ENCODE results near the gene ADGRV1.
"Not testable (repeated sequence)": the region's sequence is repeated elsewhere in the genome, so short reads cannot be mapped to it uniquely, and the experiment has no call there.

ADGRV1 gene

DNA sequence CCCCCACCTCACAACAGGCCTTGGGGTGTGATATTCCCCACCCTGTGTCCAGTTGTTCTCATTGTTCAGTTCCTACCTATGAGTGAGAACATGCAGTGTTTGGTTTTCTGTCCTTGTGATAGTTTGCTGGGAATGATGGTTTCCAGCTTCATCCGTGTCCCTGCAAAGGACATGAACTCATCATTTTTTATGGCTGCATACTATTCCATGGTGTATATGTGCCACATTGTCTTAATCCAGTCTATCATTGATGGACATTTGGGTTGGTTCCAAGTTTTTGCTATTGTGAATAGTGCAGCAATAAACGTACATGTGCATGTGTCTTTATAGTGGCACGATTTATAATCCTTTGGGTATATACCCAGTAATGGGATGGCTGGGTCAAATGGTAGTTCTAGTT is 41.7 kb downstream of the ADGRV1 start:
- not testable (repeated sequence) for DNase-seq (ENCODE audit: low read depth)

GRCh38 chr5:90601468-90601867 is 42.9 kb downstream of the ADGRV1 start:
- DNase-seq (ENCODE audit: low read depth) = no peak

GRCh38 chr5:90602681-90603080 is 44.1 kb downstream of the ADGRV1 start:
- DNase-seq (ENCODE audit: low read depth) = no peak

GRCh38 chr5:90606539-90606938 is 47.9 kb downstream of the ADGRV1 start:
- DNase-seq (ENCODE audit: low read depth) = no peak

DNA sequence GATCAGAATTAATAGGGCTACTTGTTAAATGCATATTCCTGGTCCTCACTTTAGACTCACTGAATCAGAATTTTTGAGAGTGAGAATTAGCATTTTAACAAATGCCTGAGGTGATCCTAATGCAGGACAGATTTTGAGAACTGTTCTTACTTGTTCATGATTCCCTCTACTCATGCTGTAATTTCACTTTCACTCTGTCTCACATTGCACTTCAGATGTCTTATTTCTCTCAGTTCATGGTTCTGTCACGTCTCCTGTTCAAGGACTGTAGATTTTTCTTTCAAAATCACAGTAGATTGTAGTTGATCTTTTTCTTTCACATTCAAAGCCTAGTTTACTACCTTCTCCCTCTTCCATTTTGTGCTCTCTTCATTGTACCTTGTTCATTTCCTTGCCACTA is 54.3 kb downstream of the ADGRV1 start:
- DNase-seq (ENCODE audit: low read depth) = no peak

DNA sequence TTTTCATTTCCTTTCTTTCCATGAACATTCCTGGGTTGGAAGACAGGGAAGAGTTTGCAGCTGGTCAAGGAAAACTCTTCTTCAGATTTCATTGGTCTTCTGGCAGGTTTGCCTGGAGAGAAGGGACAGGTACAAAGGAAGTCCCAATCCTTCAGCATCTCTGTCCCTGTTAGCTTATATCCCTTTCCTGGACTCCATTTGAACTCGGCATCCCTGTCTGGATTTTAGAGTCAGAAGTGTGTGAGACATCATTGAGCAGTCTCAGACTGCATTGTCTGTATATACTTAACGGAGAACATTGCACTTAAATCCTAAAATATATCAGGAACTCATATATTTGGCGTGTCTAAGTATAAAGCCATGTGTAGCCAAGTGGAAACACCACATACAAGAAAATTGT is 54.9 kb downstream of the ADGRV1 start:
- DNase-seq (ENCODE audit: low read depth) = no peak

DNA sequence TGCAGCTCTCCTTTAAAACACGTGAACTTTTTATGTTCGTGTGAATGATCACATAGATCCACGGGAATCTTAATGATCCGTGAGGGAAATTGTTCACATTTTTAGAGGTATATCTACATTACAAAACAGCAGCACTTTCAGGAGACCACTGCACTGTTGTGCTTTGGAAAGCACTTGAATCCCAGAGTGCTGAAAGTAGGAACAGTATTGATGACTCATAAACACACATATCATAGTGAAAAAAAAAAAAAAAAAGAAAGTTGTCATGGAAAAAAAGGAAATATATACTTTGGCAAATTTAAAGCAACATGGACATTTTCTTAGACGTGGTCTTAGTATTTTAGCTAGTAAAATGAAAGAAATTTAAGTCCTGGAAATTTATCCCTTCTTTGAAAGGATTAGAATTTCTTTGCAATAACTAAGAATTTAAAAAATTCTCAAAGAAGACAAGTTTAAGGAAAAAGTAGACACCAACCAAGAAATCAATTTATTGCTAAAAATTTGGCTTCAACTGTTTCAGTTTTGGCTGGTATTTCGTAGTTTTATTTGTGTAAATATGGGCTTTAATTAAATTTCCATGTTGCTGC is 55.4 kb downstream of the ADGRV1 start:
- DNase-seq (ENCODE audit: low read depth) = no peak

- no peak for DNase-seq (ENCODE audit: low read depth)
Measured at GRCh38 chr5:90615355-90615754, 56.8 kb downstream of the ADGRV1 start.

- no peak for DNase-seq (ENCODE audit: low read depth)
Measured at GRCh38 chr5:90618071-90618470, 59.5 kb downstream of the ADGRV1 start.

GRCh38 chr5:90619762-90620161 is 61.2 kb downstream of the ADGRV1 start:
- DNase-seq (ENCODE audit: low read depth) = not testable (repeated sequence)

DNA sequence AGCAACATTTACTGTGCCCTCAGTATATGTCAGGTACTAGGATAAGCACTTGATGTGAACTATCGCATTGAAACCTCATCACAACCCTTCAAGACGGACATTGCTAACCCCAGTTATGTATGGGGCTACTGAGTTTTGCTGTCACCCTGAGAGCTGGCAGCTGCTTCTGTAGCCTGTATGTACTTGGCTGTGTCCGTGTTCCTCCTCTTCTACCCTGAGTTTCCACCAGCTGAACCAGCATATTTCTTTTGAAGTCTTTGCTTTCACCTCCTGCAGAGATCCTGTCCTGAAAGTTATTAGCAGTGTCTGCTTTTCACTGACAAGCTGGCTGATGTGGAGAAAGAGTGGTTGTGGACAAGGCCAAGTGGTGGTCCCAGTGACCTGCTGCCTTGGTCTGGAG is 63.3 kb downstream of the ADGRV1 start:
- no peak for DNase-seq (ENCODE audit: low read depth)

DNA sequence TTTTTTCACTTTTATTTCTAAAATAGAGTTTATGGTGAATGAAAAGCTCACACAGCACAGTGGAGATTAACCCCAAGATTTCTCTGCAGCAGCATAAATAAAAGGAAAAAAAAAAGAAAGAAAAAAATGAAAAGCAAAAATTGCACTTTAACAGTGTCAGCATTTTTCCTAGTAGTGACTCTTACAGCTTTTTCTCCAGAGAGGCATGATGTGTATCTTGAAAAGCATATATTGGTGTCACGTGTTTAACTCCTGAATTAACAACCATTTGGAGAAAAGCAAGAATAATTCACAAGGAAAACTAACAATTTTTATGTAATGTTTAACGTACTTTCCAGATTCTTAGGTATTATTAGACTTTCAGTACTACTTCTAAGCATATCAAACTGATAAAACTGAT is 67.9 kb downstream of the ADGRV1 start:
- DNase-seq (ENCODE audit: low read depth) = no peak

GRCh38 chr5:90628492-90628891 is 69.9 kb downstream of the ADGRV1 start:
- no peak for DNase-seq (ENCODE audit: low read depth)

GRCh38 chr5:90632791-90633190 is 74.2 kb downstream of the ADGRV1 start:
- DNase-seq (ENCODE audit: low read depth) = no peak

DNA sequence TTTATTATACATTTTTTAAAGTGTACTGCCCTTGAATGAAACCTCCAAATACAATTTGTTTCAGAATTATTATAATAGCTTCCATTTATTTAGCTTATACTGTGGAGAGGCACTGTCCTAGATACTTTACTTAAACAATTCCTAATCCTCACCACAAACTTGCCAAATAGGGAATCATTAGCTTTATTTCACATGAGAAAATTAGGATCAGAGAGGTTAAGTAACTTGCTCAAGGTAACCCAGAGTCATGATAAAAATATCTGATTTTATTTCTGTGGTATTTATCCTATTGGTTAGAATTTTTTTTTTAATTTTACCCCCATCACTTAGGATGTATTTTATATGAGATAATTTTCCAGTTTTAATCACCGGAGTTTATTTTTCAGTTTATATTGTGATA is 78.4 kb downstream of the ADGRV1 start:
- no peak for DNase-seq (ENCODE audit: low read depth)

- DNase-seq (ENCODE audit: low read depth) = no peak
Measured at GRCh38 chr5:90637731-90638130, 79.1 kb downstream of the ADGRV1 start.

DNA sequence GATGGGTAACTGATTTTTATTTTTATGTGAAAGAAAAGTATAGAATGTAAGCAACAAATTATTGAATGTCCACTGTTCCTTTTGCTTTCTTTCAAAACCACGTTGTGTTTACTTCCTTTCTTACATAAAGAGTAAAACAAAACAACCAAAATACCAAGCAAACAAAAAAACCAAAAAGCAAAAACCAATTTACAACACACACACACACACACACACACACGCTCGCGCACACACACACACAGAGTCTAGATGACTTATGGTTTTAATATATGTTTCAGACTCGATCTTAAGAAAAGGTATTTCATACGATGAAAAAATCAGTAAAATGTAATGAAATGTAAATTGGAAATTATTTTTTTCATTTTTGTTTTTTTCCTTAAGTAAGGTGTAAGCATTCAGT is 80.3 kb downstream of the ADGRV1 start:
- DNase-seq (ENCODE audit: low read depth) = no peak

- DNase-seq (ENCODE audit: low read depth) = no peak
Measured at GRCh38 chr5:90640484-90641059, 82.0 kb downstream of the ADGRV1 start.

- DNase-seq (ENCODE audit: low read depth) = no peak
Measured at GRCh38 chr5:90641528-90641927, 82.9 kb downstream of the ADGRV1 start.

DNA sequence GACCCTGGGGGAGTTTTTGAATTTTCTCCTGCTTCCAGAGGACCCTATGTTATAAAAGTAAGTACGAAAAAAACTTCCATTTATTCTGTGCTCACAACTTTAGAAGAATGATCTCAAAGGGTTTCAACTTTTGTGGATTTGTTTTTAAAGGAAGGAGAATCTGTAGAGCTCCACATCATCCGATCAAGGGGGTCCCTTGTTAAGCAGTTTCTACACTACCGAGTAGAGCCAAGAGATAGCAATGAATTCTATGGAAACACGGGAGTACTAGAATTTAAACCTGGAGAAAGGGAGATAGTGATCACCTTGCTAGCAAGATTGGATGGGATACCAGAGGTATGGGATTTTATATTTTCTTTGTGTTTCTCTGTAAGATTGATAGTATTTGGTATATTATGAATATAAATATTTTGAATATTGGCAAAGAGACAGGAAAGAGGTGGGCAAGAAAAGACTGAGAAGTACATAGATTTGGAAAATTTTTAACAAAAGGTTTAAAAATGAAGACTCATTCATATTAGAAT is 84.2 kb downstream of the ADGRV1 start:
- no peak for DNase-seq (ENCODE audit: low read depth)

DNA sequence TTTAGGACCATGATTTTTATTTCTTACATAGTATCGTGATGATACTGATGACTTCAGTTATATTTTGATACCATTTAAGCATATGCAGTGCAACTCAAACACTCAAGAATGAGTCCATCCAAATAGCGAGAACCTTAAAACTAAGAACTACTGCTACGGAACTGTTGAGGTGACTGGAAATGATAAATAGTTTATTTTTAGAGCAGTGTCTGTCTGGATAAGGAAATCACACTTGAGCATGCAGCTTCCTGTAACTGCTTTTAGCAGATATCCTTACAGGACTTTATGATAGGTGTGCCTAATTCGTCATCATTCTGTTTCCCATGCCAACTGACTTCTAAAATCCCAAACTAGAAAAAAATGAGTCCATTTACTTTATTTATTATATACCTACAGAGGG is 85.5 kb downstream of the ADGRV1 start:
- no peak for DNase-seq (ENCODE audit: low read depth)

- DNase-seq (ENCODE audit: low read depth) = no peak
Measured at GRCh38 chr5:90645024-90645610, 86.5 kb downstream of the ADGRV1 start.

- DNase-seq (ENCODE audit: low read depth) = no peak
Measured at GRCh38 chr5:90650767-90651166, 92.2 kb downstream of the ADGRV1 start.

GRCh38 chr5:90654215-90654614 is 95.6 kb downstream of the ADGRV1 start:
- DNase-seq (ENCODE audit: low read depth) = no peak

All from stimulated activated CD8-positive, alpha-beta memory T cell treated with anti-CD3 and anti-CD28 coated beads, Interleukin-7, amount 100 ng/mL, for 24 hours (primary cell).